ENCODE data around the gene PCID2. TPM values are rescaled to one million over a fixed set of nuclear protein-coding genes. Genes with fewer than 3 reads are reported as not detected.

The PCID2 gene
- polyA plus RNA-seq, 1 experiment = 73.6 TPM

GRCh38 chr13:113205428-113205931 is 3.0 kb downstream of the PCID2 start:
- POLR2A ChIA-PET = no interaction called here

DNA sequence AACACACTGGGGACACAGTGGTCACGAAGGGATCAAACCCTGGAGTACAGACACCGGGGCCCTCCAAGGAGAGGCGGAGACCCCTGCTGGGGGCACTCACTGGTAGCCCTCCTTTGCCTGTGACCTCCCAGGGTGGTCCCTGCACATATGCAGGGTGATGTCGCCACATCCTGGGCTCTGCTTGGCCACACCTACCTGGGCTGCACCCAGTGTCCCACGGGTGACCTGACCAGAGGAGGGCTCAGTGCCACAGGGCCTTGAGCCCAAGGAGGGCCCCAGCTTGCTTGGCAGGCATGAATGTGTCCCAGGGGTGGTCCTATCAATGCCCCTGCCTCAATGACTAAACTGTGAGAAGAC is 4.1 kb downstream of the PCID2 start:
- Histone ChIP-seq H3K27me3 (ENCODE audit: control insufficient read depth, insufficient read depth, low read length) (no peaks in the 10 kb centered on the region), H3K4me3 (ENCODE audit: low read depth, low read length) (no peak overlapping the region), H3K36me3 (ENCODE audit: control insufficient read depth, insufficient read depth, low read length) (peaks cover 4% of the 10 kb centered on the region)
- ChIA-PET POLR2A (no interaction called here), CTCF (interaction anchor here (1.1 kb wide), 1 partner anchor 175 kb away, joined by 3 read pairs; no protein-coding TSS in a partner anchor)
- no peak for DNase-seq (ENCODE audit: low read depth)
- TF ChIP-seq CTCF (IDR thresholded peaks at IDR 0.05; ENCODE audit: insufficient read depth, low read depth, low read length) = no peak

More at GRCh38 chr13:113205428-113205931, 3.0 kb downstream of the PCID2 start:
- no peak for DNase-seq (ENCODE audit: low read depth)
- CTCF ChIA-PET = interaction anchor here (1.1 kb wide), 1 partner anchor 176 kb away, joined by 3 read pairs; no protein-coding TSS in a partner anchor
- Histone ChIP-seq H3K36me3 (ENCODE audit: control insufficient read depth, insufficient read depth, low read length) (0 out of 2 replicates have a peak, but pooled peaks cover 2% of the 10 kb centered on the region), H3K27me3 (ENCODE audit: control insufficient read depth, insufficient read depth, low read length) (no peaks in the 10 kb centered on the region), H3K4me3 (ENCODE audit: low read depth, low read length) (no peak overlapping the region)
- TF ChIP-seq CTCF (IDR thresholded peaks at IDR 0.05; ENCODE audit: insufficient read depth, low read depth, low read length) = no peak

DNA sequence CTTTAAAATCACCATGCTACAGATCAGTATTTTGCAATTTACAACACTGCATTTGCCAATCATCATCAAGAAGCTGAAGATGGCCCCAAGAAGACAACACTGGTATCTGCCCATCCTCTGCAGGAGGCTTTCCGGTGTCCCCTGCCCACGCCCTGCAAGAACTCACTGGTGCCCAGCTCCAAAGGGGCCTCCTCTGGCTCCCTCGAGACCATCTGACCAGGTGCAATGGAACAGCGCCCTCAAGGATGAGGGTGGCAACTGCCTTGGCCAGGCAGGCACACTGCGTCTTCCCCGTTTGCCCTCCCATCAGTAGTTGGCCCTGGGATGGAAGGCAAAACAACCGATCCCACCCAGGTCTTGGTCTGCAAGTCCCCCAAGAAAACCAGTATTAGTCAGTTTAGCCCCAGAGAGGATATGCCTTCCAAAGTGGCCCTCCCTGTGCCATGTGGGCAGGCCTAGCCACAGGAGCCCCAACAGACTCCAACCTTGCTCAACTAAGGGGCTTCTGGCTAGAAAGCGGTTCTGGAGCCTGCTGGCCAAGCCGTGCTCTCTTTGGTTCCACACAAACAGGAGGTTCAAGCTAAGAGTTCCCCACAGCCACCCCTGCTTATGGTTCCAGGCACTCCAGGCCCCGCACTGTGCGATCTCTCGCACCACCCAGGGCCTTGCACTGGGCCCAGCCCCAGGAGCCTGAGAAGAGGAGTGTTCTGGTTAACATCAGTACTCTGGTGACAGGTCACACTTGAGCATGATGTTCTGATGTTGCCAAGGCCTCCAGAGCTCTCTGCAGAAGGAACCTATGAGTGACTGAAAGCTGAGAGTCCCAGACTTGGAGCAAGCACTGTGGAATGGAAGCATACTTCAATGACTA is 4.7 kb downstream of the PCID2 start:
- H3K4me3 ChIP-seq (ENCODE audit: low read depth, low read length) = no peak overlapping the region
- peaks cover 4% of the 10 kb centered on the region for H3K36me3 ChIP-seq (ENCODE audit: control insufficient read depth, insufficient read depth, low read length)
- no peak for DNase-seq (ENCODE audit: low read depth)
- no peak for TF ChIP-seq CTCF (IDR thresholded peaks at IDR 0.05; ENCODE audit: insufficient read depth, low read depth, low read length)
- no peaks in the 10 kb centered on the region for H3K27me3 ChIP-seq (ENCODE audit: control insufficient read depth, insufficient read depth, low read length)
- CTCF ChIA-PET = interaction anchor here (0.6 kb wide), 1 partner anchor 305 kb away, joined by 9 read pairs; no protein-coding TSS in a partner anchor
- POLR2A ChIA-PET = no interaction called here

DNA sequence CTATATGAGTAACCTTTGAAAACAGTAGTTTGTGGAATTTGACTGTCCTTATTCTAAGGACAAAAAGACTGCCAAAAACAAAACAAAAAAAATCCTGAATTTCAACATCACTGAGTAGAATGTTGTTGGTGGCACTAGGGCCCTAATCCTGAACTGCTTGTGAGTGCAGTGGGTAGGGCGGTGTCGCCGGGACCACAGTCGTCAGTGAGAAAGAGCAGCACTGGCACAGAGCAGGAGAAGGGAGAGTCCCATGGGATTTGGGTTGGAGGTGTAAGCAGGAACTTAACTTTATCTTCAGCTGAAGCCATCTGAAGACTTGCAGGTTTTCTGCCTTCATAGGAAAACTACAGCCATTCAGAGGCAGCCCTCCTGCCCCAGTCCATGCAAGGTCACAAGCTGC is 5.6 kb downstream of the PCID2 start:
- Histone ChIP-seq H3K27me3 (ENCODE audit: control insufficient read depth, insufficient read depth, low read length) (no peaks in the 10 kb centered on the region), H3K36me3 (ENCODE audit: control insufficient read depth, insufficient read depth, low read length) (peaks cover 4% of the 10 kb centered on the region), H3K4me3 (ENCODE audit: low read depth, low read length) (no peak overlapping the region)
- POLR2A ChIA-PET = no interaction called here
- no peak for TF ChIP-seq CTCF (IDR thresholded peaks at IDR 0.05; ENCODE audit: insufficient read depth, low read depth, low read length)
- CTCF ChIA-PET = interaction anchor here (0.6 kb wide), 1 partner anchor 34 kb away, joined by 3 read pairs; no protein-coding TSS in a partner anchor
- DNase-seq (ENCODE audit: low read depth) = no peak

DNA sequence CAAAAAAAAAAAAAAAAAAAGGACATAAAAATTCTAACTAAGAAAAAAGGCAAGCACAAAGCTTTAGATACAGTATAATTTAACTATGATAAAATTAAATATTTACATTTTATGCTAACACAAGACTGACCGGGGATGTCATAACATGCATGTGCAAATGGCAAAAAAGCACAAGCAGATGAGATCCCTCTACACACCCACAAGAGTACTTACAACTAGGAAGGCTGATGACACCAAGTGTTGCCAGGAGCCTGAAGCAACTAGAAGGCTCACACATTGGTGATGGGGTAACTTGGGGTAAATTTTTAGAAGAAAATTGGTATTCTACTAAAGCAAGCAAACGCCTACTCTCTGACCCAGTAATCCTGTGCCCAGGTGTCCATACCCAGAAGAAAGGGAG is 6.7 kb downstream of the PCID2 start:
- TF ChIP-seq CTCF (IDR thresholded peaks at IDR 0.05; ENCODE audit: insufficient read depth, low read depth, low read length) = no peak
- H3K4me3 ChIP-seq (ENCODE audit: low read depth, low read length) = no peak overlapping the region
- peaks cover 8% of the 10 kb centered on the region for H3K36me3 ChIP-seq (ENCODE audit: control insufficient read depth, insufficient read depth, low read length)
- CTCF ChIA-PET = no interaction called here
- H3K27me3 ChIP-seq (ENCODE audit: control insufficient read depth, insufficient read depth, low read length) = no peaks in the 10 kb centered on the region
- POLR2A ChIA-PET = no interaction called here
- DNase-seq (ENCODE audit: low read depth) = no peak
